ENCODE data around the gene SCN2A. TPM values are rescaled to one million over a fixed set of nuclear protein-coding genes. Genes with fewer than 3 reads are reported as not detected.
"Not testable (repeated sequence)": the region's sequence is repeated elsewhere in the genome, so short reads cannot be mapped to it uniquely, and the experiment has no call there.

SCN2A gene
- total RNA-seq, 6 experiments from 2014 or later = 0.14 to 0.94 (median 0.67) TPM

GRCh38 chr2:165251366-165251765, 12.2 kb downstream of the SCN2A start:
- TF ChIP-seq CTCF (IDR thresholded peaks at IDR 0.05) = no peak
- no peak overlapping the region for H3K27ac Mint-ChIP-seq
- no peaks in the 10 kb centered on the region for H3K36me3 Mint-ChIP-seq (ENCODE audit: low read depth)
- H3K27me3 Mint-ChIP-seq (ENCODE audit: insufficient read depth) = no peaks in the 10 kb centered on the region; the same call in 1 of the 2 replicates
- no peak for DNase-seq
- no peak overlapping the region for H3K4me3 Mint-ChIP-seq
- H3K4me1 Mint-ChIP-seq (ENCODE audit: low read depth) = no peaks in the 10 kb centered on the region
- peaks cover 5% of the 10 kb centered on the region; the same call in 1 of the 2 replicates for H3K9me3 Mint-ChIP-seq

GRCh38 chr2:165253178-165253577, 14.0 kb downstream of the SCN2A start:
- Mint-ChIP-seq H3K27ac (no peak overlapping the region), H3K36me3 (ENCODE audit: low read depth) (no peaks in the 10 kb centered on the region), H3K9me3 (peaks cover 12% of the 10 kb centered on the region), H3K27me3 (ENCODE audit: insufficient read depth) (no peaks in the 10 kb centered on the region; the same call in 1 of the 2 replicates), H3K4me1 (ENCODE audit: low read depth) (no peaks in the 10 kb centered on the region), H3K4me3 (no peak overlapping the region)
- no peak for DNase-seq
- TF ChIP-seq CTCF (IDR thresholded peaks at IDR 0.05) = no peak

- no peak for DNase-seq
- Mint-ChIP-seq H3K4me1 (ENCODE audit: low read depth) (no peaks in the 10 kb centered on the region), H3K4me3 (no peak overlapping the region), H3K27me3 (ENCODE audit: insufficient read depth) (no peaks in the 10 kb centered on the region), H3K9me3 (peaks cover 12% of the 10 kb centered on the region), H3K27ac (no peak overlapping the region), H3K36me3 (ENCODE audit: low read depth) (no peaks in the 10 kb centered on the region)
- no peak for TF ChIP-seq CTCF (IDR thresholded peaks at IDR 0.05)
These were observed 17.4 kb downstream of the SCN2A start for GRCh38 chr2:165256618-165257017.

GRCh38 chr2:165260347-165260746, 21.1 kb downstream of the SCN2A start:
- not testable (repeated sequence) for DNase-seq; H3K27ac Mint-ChIP-seq; H3K27me3 Mint-ChIP-seq (ENCODE audit: insufficient read depth); H3K4me1 Mint-ChIP-seq (ENCODE audit: low read depth); H3K36me3 Mint-ChIP-seq (ENCODE audit: low read depth); H3K9me3 Mint-ChIP-seq; H3K4me3 Mint-ChIP-seq

GRCh38 chr2:165268754-165269153, 29.5 kb downstream of the SCN2A start:
- Mint-ChIP-seq H3K36me3 (ENCODE audit: low read depth) (no peaks in the 10 kb centered on the region), H3K27me3 (ENCODE audit: insufficient read depth) (no peaks in the 10 kb centered on the region), H3K4me1 (ENCODE audit: low read depth) (no peaks in the 10 kb centered on the region), H3K4me3 (no peak overlapping the region), H3K9me3 (no peaks in the 10 kb centered on the region), H3K27ac (no peak overlapping the region)
- TF ChIP-seq CTCF (IDR thresholded peaks at IDR 0.05) = no peak
- DNase-seq = no peak

GRCh38 chr2:165273176-165273575, 34.0 kb downstream of the SCN2A start:
- TF ChIP-seq CTCF (IDR thresholded peaks at IDR 0.05) = no peak
- Mint-ChIP-seq H3K36me3 (ENCODE audit: low read depth) (no peaks in the 10 kb centered on the region), H3K27ac (no peak overlapping the region), H3K9me3 (no peaks in the 10 kb centered on the region; the same call in 1 of the 2 replicates), H3K4me1 (ENCODE audit: low read depth) (no peaks in the 10 kb centered on the region), H3K27me3 (ENCODE audit: insufficient read depth) (no peaks in the 10 kb centered on the region), H3K4me3 (no peak overlapping the region)
- no peak for DNase-seq
